Stimulated activated CD8-positive, alpha-beta memory T cell treated with anti-CD3 and anti-CD28 coated beads, Interleukin-2, amount 100 ng/mL, for 1 hour (primary cell): ENCODE results near the gene DCLK1.
"Not testable (repeated sequence)": the region's sequence is repeated elsewhere in the genome, so short reads cannot be mapped to it uniquely, and the experiment has no call there.

Source experiments
- DNase-seq, 2 donors: peaks; one replicate each; pipeline ENCODE4 v3.0.0-alpha.2; 2020; ENCODE audit warnings: low read depth in 2 of 2

The DCLK1 gene

GRCh38 chr13:35984776-35985453 is 146.3 kb downstream of the DCLK1 start:
- no peak for DNase-seq

- no peak for DNase-seq
Observed at GRCh38 chr13:35984287-35984686, 146.9 kb downstream of the DCLK1 start.

GRCh38 chr13:35983703-35984102 is 147.5 kb downstream of the DCLK1 start:
- DNase-seq, result not testable (repeated sequence)

- DNase-seq, result no peak
Observed at GRCh38 chr13:35983206-35983605, 148.0 kb downstream of the DCLK1 start.

GRCh38 chr13:35979361-35979951 is 151.7 kb downstream of the DCLK1 start:
- DNase-seq, result no peak

GRCh38 chr13:35978607-35979316 is 152.4 kb downstream of the DCLK1 start:
- no peak for DNase-seq

GRCh38 chr13:35977060-35977459 is 154.1 kb downstream of the DCLK1 start:
- DNase-seq, result no peak

GRCh38 chr13:35976126-35976525 is 155.1 kb downstream of the DCLK1 start:
- no peak for DNase-seq

- not testable (repeated sequence) for DNase-seq
Observed at GRCh38 chr13:35966951-35967350, 164.2 kb downstream of the DCLK1 start.

- no peak for DNase-seq
Observed at GRCh38 chr13:35966024-35966423, 165.2 kb downstream of the DCLK1 start.

- no peak for DNase-seq
Observed at GRCh38 chr13:35965226-35965927, 165.8 kb downstream of the DCLK1 start.

GRCh38 chr13:35964863-35965180 is 166.4 kb downstream of the DCLK1 start:
- DNase-seq, result no peak

GRCh38 chr13:35964011-35964862 is 166.9 kb downstream of the DCLK1 start:
- no peak for DNase-seq

- no peak for DNase-seq
Observed at GRCh38 chr13:35961461-35962220, 169.5 kb downstream of the DCLK1 start.

GRCh38 chr13:35961002-35961401 is 170.2 kb downstream of the DCLK1 start:
- DNase-seq, result no peak

GRCh38 chr13:35957996-35958395 is 173.2 kb downstream of the DCLK1 start:
- DNase-seq, result no peak

GRCh38 chr13:35957241-35957731 is 173.9 kb downstream of the DCLK1 start:
- no peak for DNase-seq

- DNase-seq, result no peak
Observed at GRCh38 chr13:35956074-35956473, 175.1 kb downstream of the DCLK1 start.

- DNase-seq, result no peak
Observed at GRCh38 chr13:35954207-35954560, 177.0 kb downstream of the DCLK1 start.

- DNase-seq, result no peak
Observed at GRCh38 chr13:35953537-35954206, 177.5 kb downstream of the DCLK1 start.
